ENCODE measurements around the gene UGT1A4. TPM values are rescaled to one million over a fixed set of nuclear protein-coding genes. Genes with fewer than 3 reads are reported as not detected.

Gene UGT1A4
- total and polyA plus RNA-seq, 7 donors = 0.50 to 0.60 TPM; not detected in 5

- H3K4me1 ChIP-seq = no peaks in the 10 kb centered on the region
- TF ChIP-seq POLR2A (IDR thresholded peaks at IDR 0.05) (no peak), EP300 (IDR thresholded peaks at IDR 0.05) (no peak), POLR2AphosphoS5 (IDR thresholded peaks at IDR 0.05) (no peak), CTCF (IDR thresholded peaks at IDR 0.05) (no peak)
- 81 to 82% methylated on average over 3 of the region's 3 CpGs for WGBS, 2 donors
- DNase-seq = peak; percentile 39
- H3K27me3 ChIP-seq = no peaks in the 10 kb centered on the region
- intact Hi-C loops (cut with DNase I) = no loop called here
- H3K4me3 ChIP-seq = no peak overlapping the region
- H3K27ac ChIP-seq = no peak overlapping the region
- no peaks in the 10 kb centered on the region for H3K36me3 ChIP-seq
- peaks cover 0 to 1% (median 0%) of the 10 kb centered on the region in 4 donors for H3K9me3 ChIP-seq
Measured at GRCh38 chr2:233817361-233817911, 98.9 kb downstream of the UGT1A4 start.

- Histone ChIP-seq H3K27me3 (no peaks in the 10 kb centered on the region), H3K27ac (no peak overlapping the region), H3K4me1 (no peaks in the 10 kb centered on the region), H3K4me3 (no peak overlapping the region), H3K36me3 (no peaks in the 10 kb centered on the region), H3K9me3 (peaks cover 0 to 1% (median 0%) of the 10 kb centered on the region in 4 donors)
- no peak for DNase-seq
- TF ChIP-seq CTCF (IDR thresholded peaks at IDR 0.05) (no peak), EP300 (IDR thresholded peaks at IDR 0.05) (no peak), POLR2A (IDR thresholded peaks at IDR 0.05) (no peak), POLR2AphosphoS5 (IDR thresholded peaks at IDR 0.05) (no peak)
- 81 to 91% methylated on average over 11 of the region's 11 CpGs for WGBS, 2 donors
- intact Hi-C loops (cut with DNase I) = no loop called here
Measured at GRCh38 chr2:233817995-233818638, 99.6 kb downstream of the UGT1A4 start.

DNA sequence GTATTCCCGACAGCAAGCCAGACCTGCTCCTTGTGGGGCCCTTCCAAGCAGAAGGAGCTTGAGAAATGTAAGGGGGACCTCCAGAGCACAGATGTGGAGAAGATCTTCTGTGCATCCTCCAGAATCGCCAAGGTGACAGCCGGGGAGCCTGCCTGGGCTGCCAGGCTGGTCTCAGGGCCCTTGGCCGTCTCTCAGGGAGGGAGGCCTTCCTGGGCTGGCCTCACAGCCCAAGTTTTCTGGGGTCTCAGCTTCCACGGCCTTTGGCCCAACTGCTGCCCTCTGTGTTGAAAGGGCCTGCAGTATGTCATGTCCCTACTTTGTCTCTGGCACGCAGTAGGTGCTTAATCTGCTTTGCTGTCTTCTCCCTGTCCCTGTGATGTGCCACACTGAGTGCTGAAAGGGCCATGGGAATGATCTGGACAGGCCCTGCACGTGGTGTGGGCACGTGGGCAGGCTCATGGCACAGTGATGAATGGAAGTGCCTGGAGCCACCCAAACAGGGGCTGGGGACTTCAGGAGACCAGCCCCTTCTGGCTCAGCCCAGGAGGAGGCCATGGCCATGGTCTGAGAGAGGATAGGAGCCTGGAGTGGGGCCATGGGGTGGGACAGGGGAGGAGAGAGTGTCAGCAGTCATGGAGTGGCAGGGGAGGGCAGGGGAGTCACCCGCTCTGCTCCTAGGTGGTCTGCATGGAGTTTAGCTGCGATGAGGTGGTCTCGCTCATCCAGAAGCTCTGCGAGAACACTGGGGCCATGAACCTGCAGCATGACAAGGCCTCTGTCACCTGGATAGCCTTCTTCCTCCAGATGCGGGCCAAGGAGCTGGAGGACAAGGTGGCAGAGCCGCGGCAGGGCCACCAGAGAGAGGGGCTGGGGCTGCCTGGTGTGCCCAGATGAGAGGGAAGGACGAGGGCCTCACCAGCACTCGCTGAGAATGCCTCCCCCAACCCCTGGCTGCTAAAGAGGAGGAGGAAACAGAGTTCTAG lies 100.4 kb downstream of the UGT1A4 start:
- Histone ChIP-seq H3K27ac (no peak overlapping the region), H3K36me3 (no peaks in the 10 kb centered on the region), H3K9me3 (peaks cover 0 to 1% (median 0%) of the 10 kb centered on the region in 4 donors), H3K4me3 (no peak overlapping the region), H3K27me3 (no peaks in the 10 kb centered on the region), H3K4me1 (no peaks in the 10 kb centered on the region)
- DNase-seq = peak; percentile 48
- 83 to 84% methylated on average over 17 of the region's 17 CpGs for WGBS, 2 donors
- intact Hi-C loops (cut with DNase I) = no loop called here
- TF ChIP-seq POLR2AphosphoS5 (IDR thresholded peaks at IDR 0.05) (no peak), EP300 (IDR thresholded peaks at IDR 0.05) (no peak), CTCF (IDR thresholded peaks at IDR 0.05) (no peak), POLR2A (IDR thresholded peaks at IDR 0.05) (no peak)

DNA sequence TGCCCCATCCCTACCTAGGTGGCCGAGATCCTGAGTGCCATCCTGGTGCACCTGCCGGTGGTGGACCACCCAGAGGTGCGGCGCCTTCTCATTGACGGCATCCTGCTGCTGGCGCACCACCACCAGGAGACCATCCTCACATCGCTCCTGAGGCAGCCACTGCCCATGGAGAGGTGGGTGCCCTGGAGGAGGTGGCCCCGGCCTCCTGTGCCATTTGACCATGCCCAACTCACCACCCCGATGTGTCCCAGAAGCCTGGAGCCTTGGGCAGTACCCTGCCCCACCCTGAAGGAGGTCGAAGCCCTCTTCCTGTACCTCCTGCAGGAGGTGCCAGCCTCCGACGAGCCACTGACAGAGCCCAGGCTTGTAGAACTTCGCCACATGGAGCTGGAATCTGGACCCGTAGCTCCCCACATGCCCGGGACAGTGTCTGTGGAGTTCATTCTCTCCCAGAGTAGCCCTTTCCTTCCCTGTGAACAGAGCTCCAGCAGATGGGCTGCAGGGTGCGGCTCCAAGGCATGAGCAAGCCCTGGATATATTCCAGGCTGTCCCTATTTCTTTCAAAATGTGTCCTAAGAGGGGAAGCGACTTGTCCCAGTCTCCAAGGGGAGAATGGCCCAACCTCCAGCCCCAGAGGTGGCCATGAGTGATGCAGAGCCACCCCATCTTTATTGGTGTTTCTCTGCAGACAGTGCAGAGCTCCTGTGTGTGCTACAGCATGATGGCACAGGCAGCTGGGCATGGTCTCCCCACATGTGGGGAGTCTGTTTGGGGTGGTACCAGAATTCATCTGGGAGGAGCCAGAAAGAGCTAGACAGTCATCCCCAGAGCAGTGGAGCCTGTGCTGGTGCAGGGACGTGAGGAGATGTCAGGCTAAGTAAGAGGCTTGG lies 101.6 kb downstream of the UGT1A4 start:
- no peaks in the 10 kb centered on the region for H3K36me3 ChIP-seq
- WGBS, 2 donors = 86 to 88% methylated on average over 18 of the region's 18 CpGs
- H3K9me3 ChIP-seq = no peaks in the 10 kb centered on the region
- TF ChIP-seq CTCF (IDR thresholded peaks at IDR 0.05) = no peak
- no peak for TF ChIP-seq POLR2A (IDR thresholded peaks at IDR 0.05)
- TF ChIP-seq POLR2AphosphoS5 (IDR thresholded peaks at IDR 0.05) = no peak
- TF ChIP-seq EP300 (IDR thresholded peaks at IDR 0.05) = no peak
- H3K4me1 ChIP-seq = no peaks in the 10 kb centered on the region
- H3K27me3 ChIP-seq = no peaks in the 10 kb centered on the region
- intact Hi-C loops (cut with DNase I) = no loop called here
- peak; percentile 54 for DNase-seq
- H3K27ac ChIP-seq = no peak overlapping the region
- no peak overlapping the region for H3K4me3 ChIP-seq
